Raji (cell line): ENCODE measurements around the gene TOR1AIP1.

ENCODE experiments used
- POLR2A ChIP-seq: IDR thresholded peaks from 2 replicates; pipeline ENCODE4 v1.6.1; 2011; ENCODE audit warnings: low read depth, low read length, control low read depth; ENCODE audit not compliant: insufficient read depth

The TOR1AIP1 gene

GRCh38 chr1:179882253-179883039 lies at the start of gene TOR1AIP1:
Gene TOR1AIP1, plus strand, starts transcription at chr1:179882285. Its CDS starts 218 bp downstream, at chr1:179882503.
- TF ChIP-seq POLR2A, result peak; percentile 73

- no peak for TF ChIP-seq POLR2A
Measured at GRCh38 chr1:179840107-179840506, 42.0 kb upstream of the TOR1AIP1 start.

DNA sequence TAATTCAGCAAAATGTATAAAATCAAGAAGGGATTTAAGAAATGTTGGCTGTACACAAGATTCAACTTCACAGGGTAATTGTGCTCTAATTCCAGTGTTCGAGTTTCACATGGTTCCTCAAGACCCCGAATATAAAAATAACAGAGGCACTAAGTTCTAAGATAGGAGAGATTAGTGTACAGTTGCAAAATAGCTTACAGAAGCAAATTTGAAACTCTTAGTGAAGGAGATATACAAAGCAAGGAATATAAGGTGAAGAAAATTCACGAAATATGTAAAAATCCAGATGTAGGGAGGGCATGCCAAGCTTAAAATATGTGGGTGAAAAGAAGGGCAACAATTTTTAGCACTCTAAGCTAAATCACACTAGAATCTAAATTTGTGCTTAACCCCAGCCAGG lies 33.9 kb upstream of the TOR1AIP1 start:
- TF ChIP-seq POLR2A, result no peak

DNA sequence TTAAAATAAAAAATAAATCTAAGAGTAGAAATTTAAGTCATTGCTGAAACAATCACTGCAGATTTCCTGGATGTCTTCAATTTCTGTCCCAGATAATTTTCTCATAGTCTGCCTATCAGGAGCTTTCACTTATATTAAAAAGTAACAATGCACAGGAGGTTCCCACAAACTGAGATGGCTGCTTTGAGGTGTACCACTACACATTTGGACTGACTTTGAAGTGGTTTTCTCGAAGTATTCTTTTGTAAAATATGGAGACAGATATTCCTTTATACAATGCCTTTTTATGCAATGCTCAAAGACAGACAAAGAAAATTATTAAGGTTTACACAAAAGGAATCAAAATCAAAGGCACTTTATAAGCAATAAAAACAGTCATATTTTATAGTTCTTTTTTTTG lies 29.0 kb upstream of the TOR1AIP1 start:
- TF ChIP-seq POLR2A, result no peak

DNA sequence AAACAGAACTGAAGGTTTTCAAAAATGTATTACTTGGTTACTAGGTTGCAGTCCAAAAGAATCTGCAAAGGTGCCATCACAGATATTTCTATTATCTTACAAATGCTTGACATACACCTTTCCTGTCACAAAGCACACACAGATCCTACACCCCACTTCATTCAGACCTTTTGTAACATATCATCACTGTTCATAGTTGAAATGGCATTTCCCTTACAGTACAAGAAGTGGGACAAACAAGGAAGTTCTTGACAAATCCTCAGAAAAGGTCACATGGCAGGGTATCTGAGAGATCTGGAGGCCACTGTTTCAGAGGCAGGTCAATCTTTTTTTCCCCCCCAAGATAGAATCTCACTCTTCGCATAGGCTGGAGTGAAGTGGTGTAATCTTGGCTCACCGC lies 25.8 kb upstream of the TOR1AIP1 start:
- TF ChIP-seq POLR2A, result no peak

DNA sequence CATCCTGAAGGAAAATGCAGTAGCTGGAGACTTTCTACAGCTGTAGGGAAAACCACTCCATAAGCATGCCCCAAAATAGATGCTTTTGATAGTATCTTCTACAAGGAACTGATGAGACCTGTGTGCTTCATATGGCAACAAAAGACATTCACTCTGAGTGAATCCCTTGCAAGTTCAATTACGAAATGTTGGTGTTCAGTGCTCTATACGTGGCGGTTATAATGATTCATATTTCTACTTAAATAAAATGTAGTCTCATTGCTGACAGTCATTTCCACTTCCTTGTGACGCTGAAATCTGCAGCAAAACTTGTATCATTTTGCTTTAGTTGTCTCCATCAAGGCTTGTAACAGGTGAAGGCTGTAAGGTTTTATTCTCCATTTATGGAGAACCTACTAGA lies 25.1 kb upstream of the TOR1AIP1 start:
- no peak for TF ChIP-seq POLR2A

- no peak for TF ChIP-seq POLR2A
Measured at GRCh38 chr1:179860652-179861051, 21.4 kb upstream of the TOR1AIP1 start.

GRCh38 chr1:179865377-179865776 lies 16.7 kb upstream of the TOR1AIP1 start:
- TF ChIP-seq POLR2A, result no peak

- no peak for TF ChIP-seq POLR2A
Measured at GRCh38 chr1:179866616-179867015, 15.5 kb upstream of the TOR1AIP1 start.

DNA sequence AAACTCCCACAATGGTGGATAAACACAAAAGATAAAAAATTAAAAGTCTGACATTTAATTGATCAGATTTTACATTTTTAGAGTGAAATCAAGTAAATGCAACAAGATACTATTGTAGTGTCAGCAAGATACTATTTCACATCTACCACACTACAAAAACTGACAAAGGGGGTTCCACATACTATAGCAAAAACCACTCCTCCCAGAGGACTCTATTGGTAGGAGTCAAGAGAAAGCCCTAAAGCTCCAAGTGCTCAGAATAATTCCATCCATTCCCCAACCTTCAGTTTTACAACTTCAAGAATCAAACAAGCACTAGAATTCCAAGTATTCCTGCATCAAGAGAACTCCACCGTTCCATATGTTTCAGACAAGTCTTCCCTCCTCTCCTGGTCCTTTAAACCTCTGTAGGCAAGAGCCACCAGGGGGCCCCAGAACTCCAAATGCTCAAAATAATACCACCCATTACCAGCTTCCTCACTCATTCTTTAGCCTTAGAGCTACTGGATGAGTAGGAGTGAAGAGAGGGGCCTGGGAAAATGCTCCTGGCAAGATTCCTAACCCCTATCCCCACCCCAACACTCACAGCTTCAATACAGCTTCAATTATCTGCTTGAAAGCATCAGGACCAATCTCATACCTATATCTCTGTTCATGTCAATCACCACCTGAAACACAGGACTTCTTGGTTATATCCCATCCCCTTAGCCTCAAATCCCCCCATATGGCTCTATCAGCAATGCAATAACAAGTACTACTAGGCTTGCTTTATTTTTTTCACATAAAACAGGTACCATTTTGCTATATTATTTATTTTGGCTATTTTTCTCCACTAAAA lies 14.4 kb upstream of the TOR1AIP1 start:
- no peak for TF ChIP-seq POLR2A

GRCh38 chr1:179870870-179871269 lies 11.2 kb upstream of the TOR1AIP1 start:
- TF ChIP-seq POLR2A, result no peak

- no peak for TF ChIP-seq POLR2A
Measured at GRCh38 chr1:179871940-179872339, 10.1 kb upstream of the TOR1AIP1 start.

DNA sequence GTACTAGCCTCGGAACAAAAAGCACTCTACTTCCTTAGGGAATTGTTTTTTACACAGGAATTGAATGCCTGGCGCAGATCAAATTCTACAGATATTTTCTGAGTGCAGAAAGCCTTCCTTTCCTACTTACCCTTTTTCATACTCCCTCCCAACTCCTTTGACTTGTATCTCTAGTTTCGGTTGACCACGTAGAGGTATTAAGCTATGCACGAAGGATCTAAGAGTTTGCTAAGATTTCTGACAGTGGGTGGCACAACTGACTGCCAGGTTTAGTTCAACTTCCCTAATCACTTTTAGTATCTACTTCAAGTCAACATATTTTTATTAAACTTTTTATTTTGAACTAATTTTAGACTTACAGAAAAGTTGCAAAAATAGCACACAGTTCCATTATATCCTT lies 9.5 kb upstream of the TOR1AIP1 start:
- TF ChIP-seq POLR2A, result no peak

GRCh38 chr1:179873438-179873851 lies 8.6 kb upstream of the TOR1AIP1 start:
- TF ChIP-seq POLR2A, result no peak

DNA sequence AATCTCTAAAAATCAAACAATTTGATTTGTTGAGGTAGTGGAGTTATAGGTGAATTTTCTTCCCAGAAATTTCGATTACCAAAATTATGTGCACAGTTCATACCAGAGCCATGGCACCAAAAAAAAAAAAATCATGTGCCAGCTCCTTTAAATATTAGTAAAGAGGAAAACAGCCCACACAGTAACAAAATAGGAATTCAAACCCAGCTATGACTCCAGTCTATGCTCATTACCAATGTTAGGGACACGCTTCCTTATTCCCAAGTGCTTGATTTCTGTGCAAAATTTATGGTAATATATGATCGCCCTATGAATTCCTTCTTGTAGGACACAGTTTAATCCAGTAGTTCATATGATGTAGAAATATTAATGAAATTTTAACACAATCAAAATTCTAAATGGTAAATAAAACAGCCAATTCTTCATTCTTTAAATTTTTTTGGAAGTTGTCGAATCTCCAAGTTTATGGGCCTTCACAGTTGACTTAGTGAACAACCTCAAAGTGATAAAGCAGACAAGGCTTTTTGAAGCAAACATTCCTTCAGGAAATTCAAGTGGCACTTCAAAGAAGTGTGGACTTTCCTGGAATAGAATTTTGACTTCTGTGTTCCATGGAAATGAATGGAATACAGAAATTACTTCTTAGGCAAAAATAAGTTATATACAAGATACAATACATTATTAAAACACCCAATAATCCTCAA lies 6.3 kb upstream of the TOR1AIP1 start:
- no peak for TF ChIP-seq POLR2A
